ENCODE data around the gene SH3BP5.

The SH3BP5 gene

GRCh38 chr3:15253023-15253697, 79.2 kb downstream of the SH3BP5 start:
- no peak overlapping the region for H3K4me2 ChIP-seq (ENCODE audit: low read length, poor library complexity, severe bottlenecking)
- no peak overlapping the region for H2BK5ac ChIP-seq (ENCODE audit: low read depth, low read length, poor library complexity, severe bottlenecking)
- H4K8ac ChIP-seq (ENCODE audit: low read length) = no peak overlapping the region
- H3K79me1 ChIP-seq (replicated peaks; ENCODE audit: low read length, poor library complexity, severe bottlenecking) = peaks cover 7% of the 10 kb centered on the region
- no peak overlapping the region for H2AK5ac ChIP-seq (ENCODE audit: low read length, severe bottlenecking)
- H3K9me3 ChIP-seq (ENCODE audit: control insufficient read depth, low read length) = no peaks in the 10 kb centered on the region
- no peak overlapping the region for H4K91ac ChIP-seq (ENCODE audit: low read length)
- no peak overlapping the region for H3K4me3 ChIP-seq (ENCODE audit: insufficient read depth in 1 of 2, low read depth in 1 of 2, low read length in 2 of 2)
- H3K27ac ChIP-seq (ENCODE audit: low read length, poor library complexity, severe bottlenecking) = no peak overlapping the region
- no peak overlapping the region for H2AFZ ChIP-seq (ENCODE audit: low read depth, low read length)
- no peak overlapping the region for H2BK12ac ChIP-seq (ENCODE audit: low read length in 2 of 2)
- no peak overlapping the region for H3K23ac ChIP-seq (ENCODE audit: low read length in 2 of 2)
- DNase-seq = no peak
- no peak overlapping the region for H3K18ac ChIP-seq (ENCODE audit: low read depth in 1 of 2, low read length in 2 of 2)
- H3K4ac ChIP-seq (ENCODE audit: low read depth in 1 of 2, low read length in 2 of 2) = no peak overlapping the region
- no peak overlapping the region for H2BK15ac ChIP-seq (ENCODE audit: low read depth, poor library complexity, severe bottlenecking)
- peaks cover 24 to 98% of the 10 kb centered on the region in 2 experiments for H3K36me3 ChIP-seq (ENCODE audit: control insufficient read depth in 1 of 2, insufficient read depth in 2 of 2, low read depth in 1 of 2, low read length in 2 of 2)
- no peak overlapping the region for H3K14ac ChIP-seq (ENCODE audit: low read length in 2 of 2)
- H2BK120ac ChIP-seq (ENCODE audit: low read depth, low read length) = no peak overlapping the region
- no peaks in the 10 kb centered on the region for H3K27me3 ChIP-seq (ENCODE audit: control insufficient read depth in 1 of 2, insufficient read depth in 1 of 2, low read length in 2 of 2)
- H3K4me1 ChIP-seq (ENCODE audit: control insufficient read depth, insufficient read depth, low read depth, low read length) = no peaks in the 10 kb centered on the region
- peak overlapping the region; percentile 48 for H3K9ac ChIP-seq (ENCODE audit: low read length)
- 95% methylated on average over 6 of the region's 7 CpGs for WGBS

DNA sequence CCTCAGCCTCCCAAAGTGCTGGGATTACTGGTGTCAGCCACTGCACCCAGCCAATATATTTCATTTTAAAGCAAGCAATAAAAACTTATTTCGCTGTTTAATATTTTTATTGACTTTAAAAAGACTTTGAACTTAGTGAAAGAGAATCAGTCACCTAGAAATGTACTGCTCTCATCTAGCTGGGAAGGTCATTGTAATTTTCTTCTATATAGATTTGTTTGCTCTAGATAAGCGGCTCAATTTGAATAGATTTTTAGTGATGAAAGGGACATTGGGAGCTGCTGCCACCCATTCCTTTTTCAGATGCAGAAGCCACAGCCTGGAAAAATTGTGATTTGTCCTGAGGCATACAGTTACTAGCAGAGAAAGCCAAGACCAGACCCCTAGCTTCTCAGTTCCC, 86.2 kb downstream of the SH3BP5 start:
- Histone ChIP-seq H3K27me3 (ENCODE audit: control insufficient read depth in 1 of 2, insufficient read depth in 1 of 2, low read length in 2 of 2) (no peaks in the 10 kb centered on the region), H2AFZ (ENCODE audit: low read depth, low read length) (no peak overlapping the region), H2BK15ac (ENCODE audit: low read depth, poor library complexity, severe bottlenecking) (no peak overlapping the region), H3K18ac (ENCODE audit: low read depth in 1 of 2, low read length in 2 of 2) (no peak overlapping the region), H4K91ac (ENCODE audit: low read length) (no peak overlapping the region), H3K27ac (ENCODE audit: low read length, poor library complexity, severe bottlenecking) (no peak overlapping the region), H2BK120ac (ENCODE audit: low read depth, low read length) (no peak overlapping the region), H4K8ac (ENCODE audit: low read length) (no peak overlapping the region), H3K23ac (ENCODE audit: low read length in 2 of 2) (no peak overlapping the region), H3K14ac (ENCODE audit: low read length in 2 of 2) (no peak overlapping the region), H2BK5ac (ENCODE audit: low read depth, low read length, poor library complexity, severe bottlenecking) (no peak overlapping the region), H3K79me1 (replicated peaks; ENCODE audit: low read length, poor library complexity, severe bottlenecking) (peaks cover 16% of the 10 kb centered on the region), H2AK5ac (ENCODE audit: low read length, severe bottlenecking) (no peak overlapping the region), H3K4me2 (ENCODE audit: low read length, poor library complexity, severe bottlenecking) (no peak overlapping the region), H3K36me3 (ENCODE audit: control insufficient read depth in 1 of 2, insufficient read depth in 2 of 2, low read depth in 1 of 2, low read length in 2 of 2) (peaks cover 16 to 94% of the 10 kb centered on the region in 2 experiments), H2BK12ac (ENCODE audit: low read length in 2 of 2) (no peak overlapping the region), H3K4me1 (ENCODE audit: control insufficient read depth, insufficient read depth, low read depth, low read length) (no peaks in the 10 kb centered on the region), H3K9ac (ENCODE audit: low read length) (no peak overlapping the region), H3K4me3 (ENCODE audit: insufficient read depth in 1 of 2, low read depth in 1 of 2, low read length in 2 of 2) (no peak overlapping the region), H3K9me3 (ENCODE audit: control insufficient read depth, low read length) (no peaks in the 10 kb centered on the region), H3K4ac (ENCODE audit: low read depth in 1 of 2, low read length in 2 of 2) (no peak overlapping the region)
- no peak for DNase-seq
- WGBS = 100% methylated on average over 1 of the region's 2 CpGs

GRCh38 chr3:15243822-15244482, 88.4 kb downstream of the SH3BP5 start:
- H2BK5ac ChIP-seq (ENCODE audit: low read depth, low read length, poor library complexity, severe bottlenecking) = no peak overlapping the region
- H3K9me3 ChIP-seq (ENCODE audit: control insufficient read depth, low read length) = no peaks in the 10 kb centered on the region
- H3K23ac ChIP-seq (ENCODE audit: low read length in 2 of 2) = no peak overlapping the region
- no peak overlapping the region for H3K4me3 ChIP-seq (ENCODE audit: insufficient read depth in 1 of 2, low read depth in 1 of 2, low read length in 2 of 2)
- WGBS = 99% methylated on average over 2 of the region's 5 CpGs
- H3K36me3 ChIP-seq (ENCODE audit: control insufficient read depth in 1 of 2, insufficient read depth in 2 of 2, low read depth in 1 of 2, low read length in 2 of 2) = peaks cover 11 to 96% of the 10 kb centered on the region in 2 experiments
- no peak overlapping the region for H3K14ac ChIP-seq (ENCODE audit: low read length in 2 of 2)
- H3K27ac ChIP-seq (ENCODE audit: low read length, poor library complexity, severe bottlenecking) = no peak overlapping the region
- H2BK15ac ChIP-seq (ENCODE audit: low read depth, poor library complexity, severe bottlenecking) = no peak overlapping the region
- no peak for DNase-seq
- no peak overlapping the region for H2BK120ac ChIP-seq (ENCODE audit: low read depth, low read length)
- H3K79me1 ChIP-seq (replicated peaks; ENCODE audit: low read length, poor library complexity, severe bottlenecking) = peaks cover 16% of the 10 kb centered on the region
- no peak overlapping the region for H2AK5ac ChIP-seq (ENCODE audit: low read length, severe bottlenecking)
- H3K4ac ChIP-seq (ENCODE audit: low read depth in 1 of 2, low read length in 2 of 2) = no peak overlapping the region
- H3K4me1 ChIP-seq (ENCODE audit: control insufficient read depth, insufficient read depth, low read depth, low read length) = no peaks in the 10 kb centered on the region
- H4K91ac ChIP-seq (ENCODE audit: low read length) = no peak overlapping the region
- no peaks in the 10 kb centered on the region for H3K27me3 ChIP-seq (ENCODE audit: control insufficient read depth in 1 of 2, insufficient read depth in 1 of 2, low read length in 2 of 2)
- no peak overlapping the region for H3K18ac ChIP-seq (ENCODE audit: low read depth in 1 of 2, low read length in 2 of 2)
- no peak overlapping the region for H3K4me2 ChIP-seq (ENCODE audit: low read length, poor library complexity, severe bottlenecking)
- H3K9ac ChIP-seq (ENCODE audit: low read length) = no peak overlapping the region
- no peak overlapping the region for H4K8ac ChIP-seq (ENCODE audit: low read length)
- no peak overlapping the region for H2AFZ ChIP-seq (ENCODE audit: low read depth, low read length)
- no peak overlapping the region for H2BK12ac ChIP-seq (ENCODE audit: low read length in 2 of 2)

- Histone ChIP-seq H2AFZ (ENCODE audit: low read depth, low read length) (no peak overlapping the region), H3K4ac (ENCODE audit: low read depth in 1 of 2, low read length in 2 of 2) (no peak overlapping the region), H4K8ac (ENCODE audit: low read length) (no peak overlapping the region), H3K36me3 (ENCODE audit: control insufficient read depth in 1 of 2, insufficient read depth in 2 of 2, low read depth in 1 of 2, low read length in 2 of 2) (peaks cover 7 to 90% of the 10 kb centered on the region in 2 experiments), H3K4me2 (ENCODE audit: low read length, poor library complexity, severe bottlenecking) (no peak overlapping the region), H2BK120ac (ENCODE audit: low read depth, low read length) (no peak overlapping the region), H3K4me1 (ENCODE audit: control insufficient read depth, insufficient read depth, low read depth, low read length) (no peaks in the 10 kb centered on the region), H2AK5ac (ENCODE audit: low read length, severe bottlenecking) (no peak overlapping the region), H2BK12ac (ENCODE audit: low read length in 2 of 2) (no peak overlapping the region), H3K27me3 (ENCODE audit: control insufficient read depth in 1 of 2, insufficient read depth in 1 of 2, low read length in 2 of 2) (no peaks in the 10 kb centered on the region), H3K14ac (ENCODE audit: low read length in 2 of 2) (no peak overlapping the region), H3K18ac (ENCODE audit: low read depth in 1 of 2, low read length in 2 of 2) (no peak overlapping the region), H2BK15ac (ENCODE audit: low read depth, poor library complexity, severe bottlenecking) (no peak overlapping the region), H3K9ac (ENCODE audit: low read length) (no peak overlapping the region), H4K91ac (ENCODE audit: low read length) (no peak overlapping the region), H3K4me3 (ENCODE audit: insufficient read depth in 1 of 2, low read depth in 1 of 2, low read length in 2 of 2) (no peak overlapping the region), H3K9me3 (ENCODE audit: control insufficient read depth, low read length) (no peaks in the 10 kb centered on the region), H3K27ac (ENCODE audit: low read length, poor library complexity, severe bottlenecking) (no peak overlapping the region), H3K79me1 (replicated peaks; ENCODE audit: low read length, poor library complexity, severe bottlenecking) (peaks cover 18% of the 10 kb centered on the region), H2BK5ac (ENCODE audit: low read depth, low read length, poor library complexity, severe bottlenecking) (no peak overlapping the region), H3K23ac (ENCODE audit: low read length in 2 of 2) (no peak overlapping the region)
- DNase-seq = peak; percentile 18
- WGBS = no CpG with 5 or more reads among the region's 1 CpG
These were observed 91.0 kb downstream of the SH3BP5 start for GRCh38 chr3:15241341-15241740.

Data from mesenchymal stem cell (in vitro differentiated cells and primary cell).